K562 (cell line): Measurements from ENCODE around the gene BTD. TPM values are rescaled to one million over a fixed set of nuclear protein-coding genes. Genes with fewer than 3 reads are reported as not detected.

Source experiments
- CBFA2T2 ChIP-seq: fragments of 450-650 bp; conservative IDR thresholded peaks from 2 replicates; pipeline ENCODE4 v1.6.1; 2017; ENCODE audit warnings: mild to moderate bottlenecking
- DPF2 ChIP-seq: fragments of 450-650 bp; IDR thresholded peaks from 2 replicates; pipeline ENCODE4 v1.6.1; 2016
- HBP1 ChIP-seq: fragments of 450-650 bp; formaldehyde crosslinking; IDR thresholded peaks from 2 replicates; pipeline ENCODE4 v1.4.0; 2022; ENCODE audit warnings: missing genetic modification characterization
- POLR2G ChIP-seq: fragments of 200-400 bp; formaldehyde crosslinking; IDR thresholded peaks from 2 replicates; pipeline ENCODE4 v1.6.1; 2017; ENCODE audit warnings: low read depth, mild to moderate bottlenecking, antibody characterized with exemption, low read length, moderate library complexity
- RBFOX2 ChIP-seq: fragments of 200-400 bp; formaldehyde crosslinking; IDR thresholded peaks from 2 replicates; pipeline ENCODE4 v1.6.1; 2017; ENCODE audit warnings: low read depth, mild to moderate bottlenecking, low read length, moderate library complexity
- SP2 ChIP-seq: IDR thresholded peaks from 2 replicates; pipeline ENCODE4 v1.6.1; 2011; ENCODE audit warnings: mild to moderate bottlenecking, low read depth, low read length, moderate library complexity; ENCODE audit not compliant: poor library complexity, severe bottlenecking; ENCODE audit errors: extremely low read depth
- TOE1 ChIP-seq, 2 experiments: fragments of 450-650 bp in 1 of 2; sonication (generic) in 1 of 2; formaldehyde crosslinking in 1 of 2; IDR thresholded peaks; 2 replicates each; pipeline versions ENCODE4 v1.7.1 to v1.8.0; 2016 to 2022; ENCODE audit warnings: borderline replicate concordance in 2 of 2, mild to moderate bottlenecking in 2 of 2, antibody characterized with exemption in 1 of 2, inconsistent platforms in 1 of 2, low read depth in 1 of 2, missing genetic modification reagents in 1 of 2, moderate library complexity in 1 of 2
- TRIM24 ChIP-seq, 2 experiments: fragments of 450-650 bp; IDR thresholded peaks; 2 replicates each; pipeline ENCODE4 v1.6.1; 2016
- ZNF140 ChIP-seq: fragments of 250-450 bp; sonication (Bioruptor Pico); IDR thresholded peaks from 2 replicates; pipeline ENCODE4 v1.8.0; 2021; ENCODE audit warnings: moderate library complexity, mild to moderate bottlenecking, inconsistent platforms
- ZNF263 ChIP-seq: sonication (generic); formaldehyde crosslinking; IDR thresholded peaks from 2 replicates; pipeline ENCODE4 v1.8.0; 2022; ENCODE audit warnings: mild to moderate bottlenecking, missing genetic modification reagents, borderline replicate concordance
- ZNF592 ChIP-seq: fragments of 450-650 bp; IDR thresholded peaks from 2 replicates; pipeline ENCODE4 v1.6.1; 2017; ENCODE audit warnings: antibody characterized with exemption, mild to moderate bottlenecking
- ZNF609 ChIP-seq: sonication (generic); formaldehyde crosslinking; IDR thresholded peaks from 2 replicates; pipeline ENCODE4 v1.8.1; 2023; ENCODE audit warnings: missing genetic modification reagents, mild to moderate bottlenecking, borderline replicate concordance
- polyA plus RNA-seq, 8 experiments: library from polyadenylated mRNA; depleted of rRNA in 4 of 8; stranded (reverse) in 5 of 8; unstranded in 3 of 8; fragments of >200 nt; fragmentation: Nextera tagmentation in 2 of 8; fragmentation: Illumina TruSeq in 1 of 8; extraction: Ambion mirVana in 2 of 8; extraction: Trizol in 1 of 8; gene quantifications; 2 replicates each; pipeline versions ENCODE4 v1.2.1 to v1.2.3, GENCODE V29; 2011 to 2014; ENCODE audit warnings: inconsistent platforms in 1 of 8, missing spikeins in 1 of 8
- total RNA-seq, 7 experiments: library from RNA; depleted of rRNA in 6 of 7; stranded (reverse); fragments of >200 nt in 6 of 7; fragmentation: Illumina TruSeq in 2 of 7; extraction: Trizol in 2 of 7; gene quantifications; 2 replicates each; pipeline versions ENCODE4 v1.2.1 to v1.2.3, GENCODE V29; 2011 to 2021; ENCODE audit warnings: low replicate concordance in 1 of 7

BTD gene
- total and polyA plus RNA-seq, 9 of the 15 experiments (the other 6 are each of a cell fraction or from before 2014, with no cell fraction given): 6.6 to 26.2 (median 10.6) TPM

- TF ChIP-seq ZNF592 (no peak; the same call in 1 of the 2 replicates), CBFA2T2 (no peak), ZNF140 (no peak), ZNF609 (CRISPR knock-in tag) (0 out of 2 replicates have a peak, but pooled peaks have one; percentile 67), ZNF263 (no peak), HBP1 (no peak), TRIM24 (IDR thresholded peaks at IDR 0.05) (no peak), RBFOX2 (peak; percentile 96), TOE1 (IDR thresholded peaks at IDR 0.05; ENCODE audit: borderline replicate concordance) (0 out of 2 replicates have a peak, but pooled peaks have one; percentile 56), TOE1 (CRISPR knock-in tag; IDR thresholded peaks at IDR 0.05; ENCODE audit: borderline replicate concordance, low read depth) (0 out of 2 replicates have a peak, but pooled peaks have one; percentile 56), POLR2G (peak; percentile 95), SP2 (peak; percentile 87), DPF2 (0 out of 2 replicates have a peak, but pooled peaks have one; percentile 28)
Observed at GRCh38 chr3:15601399-15602145, at the start of gene BTD, which contains the start of gene HACL1 (continued).
